Measurements from ENCODE around the gene MSLN. TPM values are rescaled to one million over a fixed set of nuclear protein-coding genes. Genes with fewer than 3 reads are reported as not detected.

MSLN gene
- total RNA-seq, 1 donor from 2014 or later = not detected

DNA sequence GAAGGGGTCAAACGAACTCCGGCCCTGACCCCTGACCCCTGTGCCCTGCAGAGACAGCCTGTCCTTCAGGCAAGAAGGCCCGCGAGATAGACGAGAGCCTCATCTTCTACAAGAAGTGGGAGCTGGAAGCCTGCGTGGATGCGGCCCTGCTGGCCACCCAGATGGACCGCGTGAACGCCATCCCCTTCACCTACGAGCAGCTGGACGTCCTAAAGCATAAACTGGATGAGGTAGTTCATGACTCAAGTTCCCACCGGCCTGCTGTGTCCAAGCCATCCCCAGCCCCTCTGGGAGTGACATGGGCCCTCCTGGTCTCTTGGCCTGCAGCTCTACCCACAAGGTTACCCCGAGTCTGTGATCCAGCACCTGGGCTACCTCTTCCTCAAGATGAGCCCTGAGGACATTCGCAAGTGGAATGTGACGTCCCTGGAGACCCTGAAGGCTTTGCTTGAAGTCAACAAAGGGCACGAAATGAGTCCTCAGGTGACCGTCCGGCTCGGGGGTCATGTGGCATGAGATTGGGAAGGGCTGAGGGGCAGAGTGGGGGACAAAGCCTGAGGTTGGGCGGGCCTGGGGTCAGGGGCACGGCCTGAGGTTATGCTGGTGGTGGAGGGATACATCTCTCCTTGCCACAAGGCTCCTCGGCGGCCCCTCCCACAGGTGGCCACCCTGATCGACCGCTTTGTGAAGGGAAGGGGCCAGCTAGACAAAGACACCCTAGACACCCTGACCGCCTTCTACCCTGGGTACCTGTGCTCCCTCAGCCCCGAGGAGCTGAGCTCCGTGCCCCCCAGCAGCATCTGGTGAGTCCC, 5.7 kb downstream of the MSLN start:
- ChIA-PET CTCF (no interaction called here), POLR2A (no interaction called here)
- H3K27me3 Mint-ChIP-seq = no peaks in the 10 kb centered on the region
- no peak for TF ChIP-seq CTCF (IDR thresholded peaks at IDR 0.05)
- H3K9me3 Mint-ChIP-seq = no peaks in the 10 kb centered on the region
- no peaks in the 10 kb centered on the region for H3K4me1 Mint-ChIP-seq
- ATAC-seq (ENCODE audit: low read depth) (no peak), DNase-seq (no peak)
- intact Hi-C loops (cut with micrococcal nuclease) = no loop called here
- H3K36me3 Mint-ChIP-seq (ENCODE audit: low read depth) = no peaks in the 10 kb centered on the region
- H3K4me3 Mint-ChIP-seq = no peak overlapping the region
- H3K27ac Mint-ChIP-seq = no peak overlapping the region

GRCh38 chr16:766820-767640, 6.5 kb downstream of the MSLN start:
- intact Hi-C loops (cut with micrococcal nuclease) = no loop called here
- no peaks in the 10 kb centered on the region for H3K4me1 Mint-ChIP-seq
- no peak overlapping the region for H3K27ac Mint-ChIP-seq
- ATAC-seq (ENCODE audit: low read depth) (no peak), DNase-seq (no peak)
- H3K4me3 Mint-ChIP-seq = no peak overlapping the region
- H3K9me3 Mint-ChIP-seq = no peaks in the 10 kb centered on the region
- no peaks in the 10 kb centered on the region for H3K36me3 Mint-ChIP-seq (ENCODE audit: low read depth)
- ChIA-PET CTCF (no interaction called here), POLR2A (no interaction called here)
- no peak for TF ChIP-seq CTCF (IDR thresholded peaks at IDR 0.05)
- H3K27me3 Mint-ChIP-seq = no peaks in the 10 kb centered on the region

- no peaks in the 10 kb centered on the region for H3K36me3 Mint-ChIP-seq (ENCODE audit: low read depth)
- CTCF ChIA-PET = no interaction called here
- H3K9me3 Mint-ChIP-seq = no peaks in the 10 kb centered on the region
- POLR2A ChIA-PET = no interaction called here
- H3K4me1 Mint-ChIP-seq = no peaks in the 10 kb centered on the region
- H3K27me3 Mint-ChIP-seq = no peaks in the 10 kb centered on the region
- ATAC-seq (ENCODE audit: low read depth) = no peak
- no peak overlapping the region for H3K27ac Mint-ChIP-seq
- no peak for TF ChIP-seq CTCF (IDR thresholded peaks at IDR 0.05)
- DNase-seq = no peak
- intact Hi-C loops (cut with micrococcal nuclease) = no loop called here
- H3K4me3 Mint-ChIP-seq = no peak overlapping the region
Observed at GRCh38 chr16:767743-768235, 7.3 kb downstream of the MSLN start.

- Mint-ChIP-seq H3K4me3 (no peak overlapping the region), H3K4me1 (no peaks in the 10 kb centered on the region), H3K27ac (no peak overlapping the region), H3K9me3 (no peaks in the 10 kb centered on the region), H3K27me3 (no peaks in the 10 kb centered on the region), H3K36me3 (ENCODE audit: low read depth) (no peaks in the 10 kb centered on the region)
- intact Hi-C loops (cut with micrococcal nuclease) = no loop called here
- DNase-seq = no peak
- CTCF ChIA-PET = no interaction called here
- ATAC-seq (ENCODE audit: low read depth) = no peak
- POLR2A ChIA-PET = no interaction called here
- TF ChIP-seq CTCF (IDR thresholded peaks at IDR 0.05) = no peak
Observed at GRCh38 chr16:768428-768827, 7.9 kb downstream of the MSLN start.

GRCh38 chr16:769184-769784, 8.8 kb downstream of the MSLN start:
- DNase-seq (no peak), ATAC-seq (ENCODE audit: low read depth) (no peak)
- CTCF ChIA-PET = no interaction called here
- Mint-ChIP-seq H3K4me1 (no peaks in the 10 kb centered on the region), H3K36me3 (ENCODE audit: low read depth) (no peaks in the 10 kb centered on the region), H3K4me3 (no peak overlapping the region), H3K27ac (no peak overlapping the region), H3K27me3 (no peaks in the 10 kb centered on the region), H3K9me3 (no peaks in the 10 kb centered on the region)
- POLR2A ChIA-PET = no interaction called here
- intact Hi-C loops (cut with micrococcal nuclease) = no loop called here
- no peak for TF ChIP-seq CTCF (IDR thresholded peaks at IDR 0.05)

All from activated B cell treated with CpG ODN at 0.5 μM for 24 hours (primary cell).